Epithelial cell of proximal tubule (primary cell): ENCODE results near the gene PCDHAC2. TPM values are rescaled to one million over a fixed set of nuclear protein-coding genes. Genes with fewer than 3 reads are reported as not detected.

ENCODE experiments used
- DNase-seq: peaks from one replicate; pipeline ENCODE4 v3.0.0-alpha.2; 2011; ENCODE audit warnings: low read depth
- H3K4me3 ChIP-seq: 2 replicates; pipeline ENCODE4 v1.5.1; 2011; ENCODE audit warnings: low read depth, mild to moderate bottlenecking, low read length
- total RNA-seq: library from RNA; depleted of rRNA; stranded (reverse); fragments of >200 nt; gene quantifications from 2 replicates; pipeline ENCODE4 v1.2.3, GENCODE V29; 2015
- TF ChIP-seq, protein P1 (sequence below): conservative IDR thresholded peaks from 2 replicates; pipeline ENCODE4 v1.5.1; 2012; ENCODE audit warnings: low read depth, mild to moderate bottlenecking, low read length

Gene PCDHAC2
- total RNA-seq, 1 donor from 2014 or later: not detected

- H3K4me3 ChIP-seq: no peak overlapping the region
- DNase-seq: no peak
- TF ChIP-seq, protein P1, sequence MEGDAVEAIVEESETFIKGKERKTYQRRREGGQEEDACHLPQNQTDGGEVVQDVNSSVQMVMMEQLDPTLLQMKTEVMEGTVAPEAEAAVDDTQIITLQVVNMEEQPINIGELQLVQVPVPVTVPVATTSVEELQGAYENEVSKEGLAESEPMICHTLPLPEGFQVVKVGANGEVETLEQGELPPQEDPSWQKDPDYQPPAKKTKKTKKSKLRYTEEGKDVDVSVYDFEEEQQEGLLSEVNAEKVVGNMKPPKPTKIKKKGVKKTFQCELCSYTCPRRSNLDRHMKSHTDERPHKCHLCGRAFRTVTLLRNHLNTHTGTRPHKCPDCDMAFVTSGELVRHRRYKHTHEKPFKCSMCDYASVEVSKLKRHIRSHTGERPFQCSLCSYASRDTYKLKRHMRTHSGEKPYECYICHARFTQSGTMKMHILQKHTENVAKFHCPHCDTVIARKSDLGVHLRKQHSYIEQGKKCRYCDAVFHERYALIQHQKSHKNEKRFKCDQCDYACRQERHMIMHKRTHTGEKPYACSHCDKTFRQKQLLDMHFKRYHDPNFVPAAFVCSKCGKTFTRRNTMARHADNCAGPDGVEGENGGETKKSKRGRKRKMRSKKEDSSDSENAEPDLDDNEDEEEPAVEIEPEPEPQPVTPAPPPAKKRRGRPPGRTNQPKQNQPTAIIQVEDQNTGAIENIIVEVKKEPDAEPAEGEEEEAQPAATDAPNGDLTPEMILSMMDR: no peak
Measured at GRCh38 chr5:141017943-141018342, 51.7 kb downstream of the PCDHAC2 start.

Other genes with a start within 250 kb of the PCDHAC2 start
- not detected in 2 replicates for gene PCDHA1, start 180.3 kb upstream of the PCDHAC2 start, total RNA-seq
- gene PCDHA2, start 171.6 kb upstream of the PCDHAC2 start, total RNA-seq: not detected in 2 replicates
- 0.06 TPM in 1 of 2 replicates, not detected in the other for gene PCDHA3, start 165.4 kb upstream of the PCDHAC2 start, total RNA-seq
- 1.6 TPM in 1 of 2 replicates, not detected in the other for gene PCDHA4, start 159.4 kb upstream of the PCDHAC2 start, total RNA-seq
- gene PCDHA5, start 144.9 kb upstream of the PCDHAC2 start, total RNA-seq: not detected in 2 replicates
- not detected in 2 replicates for gene PCDHA6, start 138.5 kb upstream of the PCDHAC2 start, total RNA-seq
- gene PCDHA7, start 132.2 kb upstream of the PCDHAC2 start, total RNA-seq: under 0.01 TPM in 1 of 2 replicates, not detected in the other
- not detected in 2 replicates for gene PCDHA8, start 125.3 kb upstream of the PCDHAC2 start, total RNA-seq
- not detected in 2 replicates for gene PCDHA9, start 118.1 kb upstream of the PCDHAC2 start, total RNA-seq
- under 0.01 and 0.06 TPM in 2 replicates for gene PCDHA10, start 110.6 kb upstream of the PCDHAC2 start, total RNA-seq
- not detected in 2 replicates for gene PCDHA11, start 97.5 kb upstream of the PCDHAC2 start, total RNA-seq
- gene PCDHA12, start 91.2 kb upstream of the PCDHAC2 start, total RNA-seq: not detected in 2 replicates
- not detected in 2 replicates for gene PCDHA13, start 84.4 kb upstream of the PCDHAC2 start, total RNA-seq
- not detected in 2 replicates for gene PCDHAC1, start 40.2 kb upstream of the PCDHAC2 start, total RNA-seq
- gene PCDHB1, start 84.9 kb downstream of the PCDHAC2 start, total RNA-seq: not detected in 2 replicates
- under 0.01 and 0.17 TPM in 2 replicates for gene PCDHB2, start 128.1 kb downstream of the PCDHAC2 start, total RNA-seq
- 0.22 and 0.23 TPM in 2 replicates for gene PCDHB3, start 134.0 kb downstream of the PCDHAC2 start, total RNA-seq
- not detected in 2 replicates for gene PCDHB4, start 155.3 kb downstream of the PCDHAC2 start, total RNA-seq
- gene PCDHB5, start 168.7 kb downstream of the PCDHAC2 start, total RNA-seq: 0.22 and 0.63 TPM in 2 replicates
- not detected in 2 replicates for gene PCDHB6, start 183.6 kb downstream of the PCDHAC2 start, total RNA-seq
- gene PCDHB7, start 206.2 kb downstream of the PCDHAC2 start, total RNA-seq: not detected in 2 replicates
- not detected in 2 replicates for gene PCDHB8, start 211.3 kb downstream of the PCDHAC2 start, total RNA-seq
- gene PCDHB16, start 215.9 kb downstream of the PCDHAC2 start, total RNA-seq: under 0.01 and 0.07 TPM in 2 replicates
- gene PCDHB9, start 220.7 kb downstream of the PCDHAC2 start, total RNA-seq: not detected in 2 replicates
- gene PCDHB10, start 225.9 kb downstream of the PCDHAC2 start, total RNA-seq: under 0.01 TPM in 1 of 2 replicates, not detected in the other
- 0.06 and 0.07 TPM in 2 replicates for gene PCDHB11, start 233.2 kb downstream of the PCDHAC2 start, total RNA-seq
- gene PCDHB12, start 242.2 kb downstream of the PCDHAC2 start, total RNA-seq: not detected in 2 replicates
- 0.23 and 0.29 TPM in 2 replicates for gene PCDHB13, start 247.4 kb downstream of the PCDHAC2 start, total RNA-seq